Measurements from ENCODE around the gene SKIC2.

DNA sequence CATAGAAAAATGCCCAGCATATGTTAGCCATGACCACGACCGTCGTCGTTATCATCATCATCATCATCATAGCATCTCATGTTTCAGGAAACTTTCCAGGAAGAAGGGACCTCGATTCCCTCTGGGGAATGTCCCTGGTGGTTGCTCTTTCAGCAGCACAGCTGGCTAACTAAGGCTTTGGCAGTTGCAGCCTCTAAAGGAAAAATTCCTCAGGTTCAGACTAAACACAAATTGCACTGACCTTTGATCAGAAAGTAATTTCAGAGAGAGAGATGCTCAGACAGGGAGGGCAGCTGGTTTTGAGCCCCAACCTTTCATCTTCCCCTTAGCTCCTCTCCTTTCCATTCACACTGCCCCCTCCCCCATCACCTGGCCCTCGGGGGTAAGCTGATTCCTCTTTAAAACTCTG lies 18.7 kb upstream of the SKIC2 start:
- no peak for TF ChIP-seq CTCF (IDR thresholded peaks at IDR 0.05; ENCODE audit: control extremely low read depth in 1 of 3, insufficient read depth in 1 of 3, low read depth in 1 of 3, low read length in 3 of 3)
- TF ChIP-seq EZH2 (IDR thresholded peaks at IDR 0.05; ENCODE audit: low read depth, low read length, severe bottlenecking), result no peak
- TF ChIP-seq, protein P1, sequence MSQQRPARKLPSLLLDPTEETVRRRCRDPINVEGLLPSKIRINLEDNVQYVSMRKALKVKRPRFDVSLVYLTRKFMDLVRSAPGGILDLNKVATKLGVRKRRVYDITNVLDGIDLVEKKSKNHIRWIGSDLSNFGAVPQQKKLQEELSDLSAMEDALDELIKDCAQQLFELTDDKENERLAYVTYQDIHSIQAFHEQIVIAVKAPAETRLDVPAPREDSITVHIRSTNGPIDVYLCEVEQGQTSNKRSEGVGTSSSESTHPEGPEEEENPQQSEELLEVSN (IDR thresholded peaks at IDR 0.05), result no peak
- TF ChIP-seq YY1 (IDR thresholded peaks at IDR 0.05; ENCODE audit: low read depth, low read length), result no peak
- TF ChIP-seq TAF1 (IDR thresholded peaks at IDR 0.05; ENCODE audit: low read depth, low read length), result no peak
- TF ChIP-seq POLR2AphosphoS5 (IDR thresholded peaks at IDR 0.05; ENCODE audit: low read depth, low read length), result no peak
